C4-2B (cell line): ENCODE data around the gene CRHBP.
A peak's percentile ranks its signal among the peaks of the same experiment; 100 is the strongest.

Experiments used
- H3K27ac ChIP-seq: fragments of 450-650 bp; 2 replicates; pipeline ENCODE4 v1.5.1; 2017
- CTCF ChIP-seq: fragments of 450-650 bp; conservative IDR thresholded peaks from 2 replicates; pipeline ENCODE4 v1.5.1; 2017; ENCODE audit warnings: mild to moderate bottlenecking
- ZFX ChIP-seq: fragments of 450-650 bp; IDR thresholded peaks from 2 replicates; pipeline ENCODE4 v1.6.1; 2017

CRHBP gene

GRCh38 chr5:77006124-77006523 is 53.3 kb downstream of the CRHBP start:
- no peak for TF ChIP-seq ZFX
- H3K27ac ChIP-seq, result no peak overlapping the region

DNA sequence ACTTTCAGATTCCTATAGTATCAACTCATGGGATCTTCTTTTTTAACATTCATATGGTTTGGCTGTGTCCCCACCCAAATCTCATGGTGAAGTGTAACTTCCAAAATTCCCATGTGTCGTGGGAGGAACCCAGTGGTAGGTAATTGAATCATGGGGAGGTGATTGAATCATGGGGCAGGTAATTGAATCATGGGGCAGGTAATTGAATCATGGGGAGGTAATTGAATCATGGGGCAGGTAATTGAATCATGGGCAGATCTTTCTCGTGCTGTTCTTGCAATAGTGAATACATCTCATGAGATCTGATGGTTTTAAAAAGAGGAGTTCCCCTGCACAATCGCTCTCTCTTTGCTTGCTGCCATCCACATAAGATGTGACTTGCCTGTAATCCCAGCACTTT is 55.6 kb downstream of the CRHBP start:
- no peak for TF ChIP-seq CTCF
- no peak for TF ChIP-seq ZFX
- no peak overlapping the region for H3K27ac ChIP-seq

- no peak overlapping the region for H3K27ac ChIP-seq
- TF ChIP-seq ZFX (no peak), CTCF (no peak)
These were observed 57.4 kb downstream of the CRHBP start for GRCh38 chr5:77010243-77010642.

- TF ChIP-seq ZFX (no peak), CTCF (no peak)
- H3K27ac ChIP-seq, result no peak overlapping the region
These were observed 58.7 kb downstream of the CRHBP start for GRCh38 chr5:77011498-77011897.

DNA sequence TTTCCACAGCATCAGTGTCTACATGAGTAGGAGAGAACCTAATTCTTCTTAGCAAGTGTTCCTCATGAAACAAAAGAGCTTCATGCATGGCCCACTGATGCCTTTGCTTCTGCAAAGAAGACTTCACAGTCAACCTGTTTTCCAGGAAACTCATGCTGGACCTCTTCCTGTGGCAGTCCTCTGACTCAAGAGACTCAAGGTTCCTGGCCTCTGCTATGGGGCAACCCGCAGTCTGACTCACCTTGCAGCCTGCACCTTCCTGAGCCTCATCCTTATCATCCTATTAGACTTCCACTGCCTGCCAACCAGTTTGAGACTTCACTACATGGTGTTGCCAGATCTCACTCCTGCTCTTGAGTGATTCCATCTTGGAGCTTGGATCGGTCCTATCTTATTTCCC is 59.8 kb downstream of the CRHBP start:
- TF ChIP-seq ZFX, result no peak
- no peak for TF ChIP-seq CTCF
- no peak overlapping the region for H3K27ac ChIP-seq

- no peak overlapping the region for H3K27ac ChIP-seq
- TF ChIP-seq ZFX, result no peak
- TF ChIP-seq CTCF, result peak; percentile 72
These were observed 63.2 kb downstream of the CRHBP start for GRCh38 chr5:77015938-77016569.

GRCh38 chr5:77016962-77017361 is 64.1 kb downstream of the CRHBP start:
- TF ChIP-seq CTCF (no peak), ZFX (no peak)
- no peak overlapping the region for H3K27ac ChIP-seq

DNA sequence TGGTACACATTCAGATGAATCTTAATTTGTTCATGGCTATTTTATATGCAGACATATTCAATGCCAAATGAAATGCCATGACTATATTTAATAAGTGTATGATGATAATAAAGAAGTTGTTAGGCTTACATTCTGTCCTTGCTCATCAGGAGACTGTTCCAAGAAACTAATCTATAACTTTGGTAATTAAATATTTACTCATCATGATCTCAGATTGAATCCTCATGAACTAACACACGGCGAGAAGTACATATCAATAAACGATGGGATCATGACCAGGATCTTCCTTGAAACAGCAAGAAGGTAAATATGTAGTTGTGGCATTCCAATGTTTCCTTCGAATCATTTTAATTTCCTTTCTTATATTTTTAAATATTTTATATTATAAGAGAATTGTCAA is 64.8 kb downstream of the CRHBP start:
- H3K27ac ChIP-seq, result peak overlapping the region; percentile 89
- TF ChIP-seq CTCF (no peak), ZFX (no peak)
